Stimulated activated CD8-positive, alpha-beta memory T cell treated with anti-CD3 and anti-CD28 coated beads, Interleukin-4, amount 100 ng/mL, for 48 hours (primary cell): ENCODE data around the gene FHIT.

Source experiments
- DNase-seq: peaks from one replicate; pipeline ENCODE4 v3.0.0-alpha.2; 2020

Gene FHIT

GRCh38 chr3:60809857-60810610 is 441.2 kb downstream of the FHIT start:
- no peak for DNase-seq

- no peak for DNase-seq
Measured at GRCh38 chr3:60803216-60804173, 447.8 kb downstream of the FHIT start.

- no peak for DNase-seq
Measured at GRCh38 chr3:60801307-60801706, 449.9 kb downstream of the FHIT start.

- no peak for DNase-seq
Measured at GRCh38 chr3:60798456-60798855, 452.8 kb downstream of the FHIT start.

- DNase-seq, result no peak
Measured at GRCh38 chr3:60792249-60792852, 458.9 kb downstream of the FHIT start.

- DNase-seq, result no peak
Measured at GRCh38 chr3:60788185-60788584, 463.1 kb downstream of the FHIT start.

GRCh38 chr3:60781935-60782334 is 469.3 kb downstream of the FHIT start:
- DNase-seq, result no peak

- DNase-seq, result no peak
Measured at GRCh38 chr3:60779637-60780036, 471.6 kb downstream of the FHIT start.

GRCh38 chr3:60775985-60776384 is 475.3 kb downstream of the FHIT start:
- DNase-seq, result no peak

- no peak for DNase-seq
Measured at GRCh38 chr3:60774617-60775016, 476.6 kb downstream of the FHIT start.

GRCh38 chr3:60772584-60772983 is 478.7 kb downstream of the FHIT start:
- DNase-seq, result no peak

- no peak for DNase-seq
Measured at GRCh38 chr3:60771766-60772165, 479.5 kb downstream of the FHIT start.

- no peak for DNase-seq
Measured at GRCh38 chr3:60770532-60770931, 480.7 kb downstream of the FHIT start.

GRCh38 chr3:60767536-60767935 is 483.7 kb downstream of the FHIT start:
- no peak for DNase-seq

- DNase-seq, result no peak
Measured at GRCh38 chr3:60765776-60766175, 485.5 kb downstream of the FHIT start.

GRCh38 chr3:60764870-60765269 is 486.4 kb downstream of the FHIT start:
- DNase-seq, result no peak

GRCh38 chr3:60760145-60760544 is 491.1 kb downstream of the FHIT start:
- no peak for DNase-seq

GRCh38 chr3:60759439-60759838 is 491.8 kb downstream of the FHIT start:
- no peak for DNase-seq

- no peak for DNase-seq
Measured at GRCh38 chr3:60758831-60759230, 492.4 kb downstream of the FHIT start.

- DNase-seq, result no peak
Measured at GRCh38 chr3:60758171-60758570, 493.1 kb downstream of the FHIT start.

GRCh38 chr3:60757724-60758123 is 493.5 kb downstream of the FHIT start:
- DNase-seq, result no peak

GRCh38 chr3:60756241-60757030 is 494.8 kb downstream of the FHIT start:
- no peak for DNase-seq

GRCh38 chr3:60755094-60755493 is 496.2 kb downstream of the FHIT start:
- no peak for DNase-seq
